Neural cell (in vitro differentiated cells): Measurements from ENCODE around the gene TENT4A. TPM values are rescaled to one million over a fixed set of nuclear protein-coding genes. Genes with fewer than 3 reads are reported as not detected.

Experiments used
- H2AFZ ChIP-seq: fragments of 200-600, 300-800 bp; sonication (generic), shearing (Covaris generic); 2 replicates; pipeline ENCODE4 v1.6.0; 2014; ENCODE audit warnings: low read depth, mild to moderate bottlenecking, antibody characterized with exemption, low read length, moderate library complexity
- H3F3A ChIP-seq: fragments of 200-600 bp; shearing (Covaris generic); 2 replicates; pipeline ENCODE4 v1.6.1; 2016; ENCODE audit warnings: mild to moderate bottlenecking, moderate library complexity, mixed read lengths, antibody characterized with exemption, low read length; ENCODE audit not compliant: insufficient read depth, poor library complexity, severe bottlenecking
- H3K27ac ChIP-seq: fragments of 200-600, 300-800 bp; sonication (generic), shearing (Covaris generic); 2 replicates; pipeline ENCODE4 v1.5.1; 2014; ENCODE audit warnings: mild to moderate bottlenecking, low read length, moderate library complexity
- H3K27me3 ChIP-seq: fragments of 300-800, 200-600 bp; sonication (generic), shearing (Covaris generic); 2 replicates; pipeline ENCODE4 v1.6.0; 2014; ENCODE audit warnings: mild to moderate bottlenecking, low read depth, low read length, moderate library complexity; ENCODE audit not compliant: insufficient read depth
- H3K36me3 ChIP-seq: fragments of 300-800, 200-600 bp; sonication (generic), shearing (Covaris generic); 2 replicates; pipeline ENCODE4 v1.5.1; 2014; ENCODE audit warnings: mild to moderate bottlenecking, antibody characterized with exemption, low read length, moderate library complexity; ENCODE audit not compliant: insufficient read depth
- H3K4me2 ChIP-seq: fragments of 300-800, 200-600 bp; sonication (generic), shearing (Covaris generic); 2 replicates; pipeline ENCODE4 v1.6.0; 2014; ENCODE audit warnings: mild to moderate bottlenecking, low read length
- H3K4me3 ChIP-seq: fragments of 300-800, 200-600 bp; sonication (generic), shearing (Covaris generic); 2 replicates; pipeline ENCODE4 v1.5.1; 2014; ENCODE audit warnings: mild to moderate bottlenecking, low read length, moderate library complexity
- H3K79me2 ChIP-seq: fragments of 200-600 bp; shearing (Covaris generic); replicated peaks from 2 replicates; pipeline ENCODE4 v1.6.0; 2014; ENCODE audit warnings: mild to moderate bottlenecking, low read length, moderate library complexity; ENCODE audit not compliant: insufficient read depth
- H3K9ac ChIP-seq: fragments of 300-800, 200-600 bp; sonication (generic), shearing (Covaris generic); 2 replicates; pipeline ENCODE4 v1.6.1; 2016; ENCODE audit warnings: mild to moderate bottlenecking, low read length, mixed read lengths
- H3K9me2 ChIP-seq: fragments of 200-600 bp; shearing (Covaris generic); 2 replicates; pipeline ENCODE4 v1.6.1; 2016; ENCODE audit warnings: mild to moderate bottlenecking, low read length, mixed read lengths; ENCODE audit not compliant: insufficient read depth
- H3K9me3 ChIP-seq: fragments of 200-600, 300-800 bp; sonication (generic), shearing (Covaris generic); 2 replicates; pipeline ENCODE4 v1.6.1; 2016; ENCODE audit warnings: mild to moderate bottlenecking, mixed run types, low read length, moderate library complexity, mixed read lengths
- H4K20me1 ChIP-seq: fragments of 200-600 bp; shearing (Covaris generic); 2 replicates; pipeline ENCODE4 v1.6.1; 2016; ENCODE audit warnings: mild to moderate bottlenecking, mixed run types; ENCODE audit not compliant: insufficient read depth
- EP300 ChIP-seq: fragments of 450-650 bp; conservative IDR thresholded peaks from 2 replicates; pipeline ENCODE4 v1.6.1; 2014; ENCODE audit warnings: antibody characterized with exemption, mild to moderate bottlenecking, moderate library complexity; ENCODE audit not compliant: poor library complexity, severe bottlenecking
- EZH2 ChIP-seq: fragments of 200-600, 300-800 bp; shearing (Covaris generic), sonication (generic); IDR thresholded peaks from 2 replicates; pipeline ENCODE4 v1.6.1; 2014; ENCODE audit warnings: antibody characterized with exemption, low read length, borderline replicate concordance, mild to moderate bottlenecking; ENCODE audit not compliant: insufficient read depth, poor library complexity, severe bottlenecking
- MXI1 ChIP-seq: fragments of 450-650 bp; conservative IDR thresholded peaks from 2 replicates; pipeline ENCODE4 v1.6.1; 2014; ENCODE audit warnings: antibody characterized with exemption, mild to moderate bottlenecking; ENCODE audit not compliant: poor library complexity, severe bottlenecking
- POLR2AphosphoS5 ChIP-seq: IDR thresholded peaks from 2 replicates; pipeline ENCODE4 v1.6.1; 2012
- RAD21 ChIP-seq: fragments of 450-650 bp; conservative IDR thresholded peaks from 2 replicates; pipeline ENCODE4 v1.6.1; 2014; ENCODE audit warnings: antibody characterized with exemption, mild to moderate bottlenecking, moderate library complexity
- REST ChIP-seq: IDR thresholded peaks from 2 replicates; pipeline ENCODE4 v1.6.1; 2012; ENCODE audit warnings: borderline replicate concordance
- SMC3 ChIP-seq: fragments of 450-650 bp; conservative IDR thresholded peaks from 2 replicates; pipeline ENCODE4 v1.6.1; 2014; ENCODE audit warnings: antibody characterized with exemption, mild to moderate bottlenecking, moderate library complexity; ENCODE audit not compliant: poor library complexity
- TAF1 ChIP-seq: IDR thresholded peaks from 2 replicates; pipeline ENCODE4 v1.6.1; 2012; ENCODE audit warnings: low read depth
- polyA plus RNA-seq: library from polyadenylated mRNA; depleted of rRNA; stranded (reverse); fragments of >200 nt; gene quantifications from 2 replicates; pipeline ENCODE4 v1.2.3, GENCODE V29; 2014
- TF ChIP-seq, protein P1 (sequence below): fragments of 450-650 bp; IDR thresholded peaks from 2 replicates; pipeline ENCODE4 v1.5.1; 2014; ENCODE audit warnings: antibody characterized with exemption, mild to moderate bottlenecking, moderate library complexity; ENCODE audit not compliant: poor library complexity, severe bottlenecking

TENT4A gene
- polyA plus RNA-seq, 1 donor from 2014 or later, result 12.1 TPM

- H3K9ac ChIP-seq, result no peak overlapping the region
- no peak overlapping the region for H3K27ac ChIP-seq
- H3K36me3 ChIP-seq, result no peaks in the 10 kb centered on the region
- no peak overlapping the region for H2AFZ ChIP-seq
- no peaks in the 10 kb centered on the region for H3F3A ChIP-seq
- H3K79me2 ChIP-seq, result no peaks in the 10 kb centered on the region
- H3K9me2 ChIP-seq, result no peaks in the 10 kb centered on the region
- H3K4me3 ChIP-seq, result no peak overlapping the region
- H3K27me3 ChIP-seq, result no peaks in the 10 kb centered on the region
- H3K4me2 ChIP-seq, result no peak overlapping the region
- H3K9me3 ChIP-seq, result no peaks in the 10 kb centered on the region
- TF ChIP-seq, protein P1, sequence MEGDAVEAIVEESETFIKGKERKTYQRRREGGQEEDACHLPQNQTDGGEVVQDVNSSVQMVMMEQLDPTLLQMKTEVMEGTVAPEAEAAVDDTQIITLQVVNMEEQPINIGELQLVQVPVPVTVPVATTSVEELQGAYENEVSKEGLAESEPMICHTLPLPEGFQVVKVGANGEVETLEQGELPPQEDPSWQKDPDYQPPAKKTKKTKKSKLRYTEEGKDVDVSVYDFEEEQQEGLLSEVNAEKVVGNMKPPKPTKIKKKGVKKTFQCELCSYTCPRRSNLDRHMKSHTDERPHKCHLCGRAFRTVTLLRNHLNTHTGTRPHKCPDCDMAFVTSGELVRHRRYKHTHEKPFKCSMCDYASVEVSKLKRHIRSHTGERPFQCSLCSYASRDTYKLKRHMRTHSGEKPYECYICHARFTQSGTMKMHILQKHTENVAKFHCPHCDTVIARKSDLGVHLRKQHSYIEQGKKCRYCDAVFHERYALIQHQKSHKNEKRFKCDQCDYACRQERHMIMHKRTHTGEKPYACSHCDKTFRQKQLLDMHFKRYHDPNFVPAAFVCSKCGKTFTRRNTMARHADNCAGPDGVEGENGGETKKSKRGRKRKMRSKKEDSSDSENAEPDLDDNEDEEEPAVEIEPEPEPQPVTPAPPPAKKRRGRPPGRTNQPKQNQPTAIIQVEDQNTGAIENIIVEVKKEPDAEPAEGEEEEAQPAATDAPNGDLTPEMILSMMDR, result no peak
- no peak for TF ChIP-seq SMC3
- TF ChIP-seq MXI1, result no peak
- no peak for TF ChIP-seq POLR2AphosphoS5
- no peak for TF ChIP-seq RAD21
- no peak for TF ChIP-seq REST
- no peak for TF ChIP-seq EZH2
- TF ChIP-seq TAF1, result no peak
- no peak for TF ChIP-seq EP300
- H4K20me1 ChIP-seq, result no peaks in the 10 kb centered on the region
These were observed 48.9 kb downstream of the TENT4A start for GRCh38 chr5:6762116-6762515.

DNA sequence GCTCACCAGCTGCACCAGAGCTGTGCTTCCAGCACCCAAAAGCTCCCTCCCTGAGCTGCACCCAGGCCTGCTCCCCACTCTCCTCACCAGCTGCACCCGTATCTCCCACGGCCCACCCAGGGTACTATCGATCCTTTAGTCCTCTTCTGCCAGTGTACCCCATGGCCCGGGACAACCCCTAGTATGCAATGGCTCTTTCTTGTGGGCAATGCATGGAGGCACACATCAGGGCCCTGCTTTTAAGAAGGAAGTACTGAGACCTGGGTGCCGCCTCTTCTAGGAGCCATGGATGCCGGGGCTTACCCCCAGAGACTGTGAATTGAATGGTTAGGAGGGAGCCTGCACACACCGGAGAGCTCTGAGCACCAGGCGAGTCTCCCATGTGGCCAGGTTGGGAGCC, 49.5 kb downstream of the TENT4A start:
- TF ChIP-seq SMC3 (no peak), REST (no peak), RAD21 (no peak), POLR2AphosphoS5 (no peak), EP300 (no peak), TAF1 (no peak), MXI1 (no peak), EZH2 (no peak)
- TF ChIP-seq, protein P1, result no peak
- no peak overlapping the region for H2AFZ ChIP-seq

More for the DNA sequence above, 49.5 kb downstream of the TENT4A start:
- Histone ChIP-seq H3K36me3 (no peaks in the 10 kb centered on the region), H3K27me3 (no peaks in the 10 kb centered on the region), H3K79me2 (no peaks in the 10 kb centered on the region), H4K20me1 (no peaks in the 10 kb centered on the region), H3K27ac (no peak overlapping the region), H3K4me2 (no peak overlapping the region), H3K9me3 (no peaks in the 10 kb centered on the region), H3K9ac (no peak overlapping the region), H3F3A (no peaks in the 10 kb centered on the region), H3K9me2 (no peaks in the 10 kb centered on the region), H3K4me3 (no peak overlapping the region)
